ENCODE results near the gene KANSL1.

- TF ChIP-seq SIN3A (IDR thresholded peaks at IDR 0.05; ENCODE audit: borderline replicate concordance, insufficient read depth, low read length) = no peak
- TF ChIP-seq TAF1 (IDR thresholded peaks at IDR 0.05; ENCODE audit: borderline replicate concordance, insufficient read depth, low read length) = no peak
- TF ChIP-seq REST (IDR thresholded peaks at IDR 0.05; ENCODE audit: insufficient read depth in 1 of 2, low read depth in 2 of 2, low read length in 2 of 2) = no peak
- no peak for TF ChIP-seq FOXP2 (optimal IDR thresholded peaks at IDR 0.05; ENCODE audit: borderline replicate concordance, extremely low read depth, extremely low read length, insufficient read depth)
- no peak for TF ChIP-seq POLR2AphosphoS5 (IDR thresholded peaks at IDR 0.05; ENCODE audit: low read depth, low read length)
Observed at GRCh38 chr17:45992175-45992574, 201.1 kb downstream of the KANSL1 start.
